H1 (cell line): ENCODE measurements around the gene ST13. TPM values are rescaled to one million over a fixed set of nuclear protein-coding genes. Genes with fewer than 3 reads are reported as not detected.
A peak's percentile ranks its signal among the peaks of the same experiment; 100 is the strongest.

ENCODE experiments used
- CTCF ChIA-PET: fragments of 300-600 bp; sonication (Branson Sonifier 250); formaldehyde crosslinking; loops from one replicate; lab custom pipeline; 2021; ENCODE audit not compliant: partially characterized antibody; lab: Charles Lee
- POLR2A ChIA-PET: fragments of 300-600 bp; sonication (Branson Sonifier 250); formaldehyde crosslinking; loops from one replicate; lab custom pipeline; 2021; ENCODE audit warnings: inconsistent platforms; ENCODE audit not compliant: partially characterized antibody; lab: Charles Lee
- DNase-seq, 2 experiments: peaks; one replicate each; pipeline versions ENCODE4 v3.0.0 to v3.0.0-alpha.2; 2010 to 2022; ENCODE audit warnings: low spot score in 2 of 2, low read depth in 1 of 2, mixed read lengths in 1 of 2
- FAIRE-seq: peaks from 2 replicates; lab custom pipeline; 2011; peaks lifted over from hg19 to GRCh38; lab: Jason Lieb, UNC
- H2AFZ ChIP-seq: 2 replicates; pipeline ENCODE4 v1.8.1; 2012; ENCODE audit warnings: low read length, inconsistent platforms
- H2AK5ac ChIP-seq: 2 replicates; pipeline ENCODE4 v1.6.1; 2013; ENCODE audit warnings: low read depth, low read length
- H2BK120ac ChIP-seq: replicated peaks from 2 replicates; pipeline ENCODE3; 2013; ENCODE audit warnings: low read depth, low read length, inconsistent platforms
- H2BK12ac ChIP-seq: 2 replicates; pipeline ENCODE4 v1.6.1; 2013; ENCODE audit warnings: low read depth, low read length
- H2BK15ac ChIP-seq: 2 replicates; pipeline ENCODE4 v1.6.1; 2013; ENCODE audit warnings: low read length
- H2BK20ac ChIP-seq: 2 replicates; pipeline ENCODE4 v1.6.1; 2013; ENCODE audit warnings: low read length
- H2BK5ac ChIP-seq: 2 replicates; pipeline ENCODE4 v1.6.1; 2013; ENCODE audit warnings: low read depth, low read length
- H3K14ac ChIP-seq: 2 replicates; pipeline ENCODE4 v1.6.1; 2013; ENCODE audit warnings: inconsistent platforms; ENCODE audit not compliant: insufficient read length
- H3K18ac ChIP-seq: 2 replicates; pipeline ENCODE4 v1.6.1; 2013; ENCODE audit warnings: low read length; ENCODE audit errors: extremely low read depth
- H3K23ac ChIP-seq: 2 replicates; pipeline ENCODE4 v1.6.1; 2013; ENCODE audit warnings: inconsistent platforms; ENCODE audit not compliant: insufficient read length
- H3K23me2 ChIP-seq: 2 replicates; pipeline ENCODE4 v1.6.1; 2013; ENCODE audit warnings: low read depth, low read length
- H3K27ac ChIP-seq: 2 replicates; pipeline ENCODE4 v1.6.1; 2011; ENCODE audit warnings: low read depth, low read length, inconsistent platforms
- H3K27me3 ChIP-seq, 4 experiments: replicated peaks in 1 of 4; 1 replicate in 1 of 4; 2 replicates in 3 of 4; pipeline versions ENCODE4 v1.6.1 to v1.8.1; 2011 to 2013; ENCODE audit warnings: low read length in 3 of 4, mild to moderate bottlenecking in 3 of 4, inconsistent platforms in 2 of 4, mixed read lengths in 2 of 4, moderate library complexity in 1 of 4; ENCODE audit not compliant: control insufficient read depth in 3 of 4, insufficient read depth in 3 of 4; ENCODE audit errors: extremely low read depth in 1 of 4
- H3K36me3 ChIP-seq, 4 experiments: 2 replicates each; pipeline versions ENCODE4 v1.6.1 to v1.8.1; 2011 to 2013; ENCODE audit warnings: mild to moderate bottlenecking in 4 of 4, low read length in 3 of 4, moderate library complexity in 2 of 4, control low read depth in 1 of 4, inconsistent platforms in 1 of 4; ENCODE audit not compliant: insufficient read depth in 4 of 4, control insufficient read depth in 2 of 4
- H3K4ac ChIP-seq: replicated peaks from 2 replicates; pipeline ENCODE3; 2013; ENCODE audit warnings: low read length, low read depth, mixed read lengths, inconsistent platforms; ENCODE audit not compliant: insufficient read length
- H3K4me1 ChIP-seq, 4 experiments: replicated peaks in 1 of 4; 1 replicate in 1 of 4; 2 replicates in 3 of 4; pipeline versions ENCODE4 v1.6.1 to v1.8.1; 2011 to 2013; ENCODE audit warnings: low read length in 3 of 4, inconsistent platforms in 2 of 4, mixed read lengths in 1 of 4; ENCODE audit not compliant: insufficient read depth in 4 of 4, control insufficient read depth in 3 of 4
- H3K4me2 ChIP-seq, 2 experiments: 2 replicates each; pipeline versions ENCODE4 v1.6.1 to v1.8.1; 2011 to 2013; ENCODE audit warnings: low read depth in 2 of 2, low read length in 2 of 2, control low read depth in 1 of 2, inconsistent platforms in 1 of 2, mild to moderate bottlenecking in 1 of 2; ENCODE audit not compliant: insufficient read depth in 1 of 2
- H3K4me3 ChIP-seq, 4 experiments: fragments of 200-600, 300-600 bp in 1 of 4; sonication (generic), shearing (Covaris generic), sonication (Bioruptor Twin) in 1 of 4; 2 replicates each; pipeline versions ENCODE4 v1.5.1 to v1.8.1; 2011 to 2016; ENCODE audit warnings: low read length in 4 of 4, low read depth in 3 of 4, control low read depth in 2 of 4, inconsistent platforms in 2 of 4, mild to moderate bottlenecking in 2 of 4, mixed read lengths in 1 of 4, moderate library complexity in 1 of 4; ENCODE audit not compliant: insufficient read depth in 2 of 4; ENCODE audit errors: extremely low read depth in 1 of 4
- H3K56ac ChIP-seq: replicated peaks from 2 replicates; pipeline ENCODE3; 2013; ENCODE audit warnings: low read depth, mild to moderate bottlenecking, mixed read lengths, low read length, inconsistent platforms; ENCODE audit not compliant: insufficient read length
- H3K79me1 ChIP-seq: 2 replicates; pipeline ENCODE4 v1.6.1; 2013; ENCODE audit warnings: low read depth, low read length, control low read depth
- H3K79me2 ChIP-seq, 2 experiments: 2 replicates each; pipeline versions ENCODE4 v1.6.1 to v1.8.1; 2012 to 2013; ENCODE audit warnings: low read length in 2 of 2, mild to moderate bottlenecking in 2 of 2, inconsistent platforms in 1 of 2; ENCODE audit not compliant: insufficient read depth in 2 of 2, control insufficient read depth in 1 of 2
- H3K9ac ChIP-seq, 4 experiments: replicated peaks in 1 of 4; 1 replicate in 1 of 4; 2 replicates in 3 of 4; pipeline versions ENCODE4 v1.6.1 to v1.8.1; 2011 to 2013; ENCODE audit warnings: low read depth in 3 of 4, low read length in 3 of 4, control low read depth in 2 of 4, mild to moderate bottlenecking in 2 of 4, moderate library complexity in 2 of 4, inconsistent platforms in 1 of 4; ENCODE audit errors: extremely low read depth in 1 of 4
- H3K9me3 ChIP-seq, 2 experiments: 2 replicates each; pipeline versions ENCODE4 v1.6.1 to v1.8.1; 2012 to 2013; ENCODE audit warnings: mild to moderate bottlenecking in 2 of 2, moderate library complexity in 2 of 2, control low read depth in 1 of 2, inconsistent platforms in 1 of 2, low read depth in 1 of 2, low read length in 1 of 2, mixed read lengths in 1 of 2; ENCODE audit not compliant: insufficient read depth in 2 of 2
- H4K20me1 ChIP-seq, 2 experiments: replicated peaks in 1 of 2; 2 replicates each; pipeline versions ENCODE3 to v1.8.1; 2011 to 2013; ENCODE audit warnings: inconsistent platforms in 2 of 2, low read length in 2 of 2, mild to moderate bottlenecking in 1 of 2; ENCODE audit not compliant: insufficient read depth in 2 of 2, control insufficient read depth in 1 of 2
- H4K5ac ChIP-seq: 2 replicates; pipeline ENCODE4 v1.6.1; 2013; ENCODE audit warnings: low read length, low read depth, mixed read lengths, inconsistent platforms; ENCODE audit not compliant: insufficient read length
- H4K8ac ChIP-seq: 2 replicates; pipeline ENCODE4 v1.8.0; 2013; ENCODE audit warnings: mild to moderate bottlenecking, moderate library complexity, low read length, inconsistent platforms; ENCODE audit not compliant: insufficient read depth; ENCODE audit errors: extremely low read depth
- H4K91ac ChIP-seq: replicated peaks from 2 replicates; pipeline ENCODE3; 2013; ENCODE audit warnings: low read length, mixed read lengths, inconsistent platforms; ENCODE audit not compliant: insufficient read length
- NANOG ChIP-seq: IDR thresholded peaks from 2 replicates; pipeline ENCODE4 v1.6.1; 2011; ENCODE audit warnings: low read length, low read depth, mild to moderate bottlenecking, inconsistent platforms; ENCODE audit not compliant: insufficient read depth, poor library complexity, severe bottlenecking
- TCF12 ChIP-seq: IDR thresholded peaks from 2 replicates; pipeline ENCODE4 v1.6.1; 2011; ENCODE audit warnings: low read depth, mild to moderate bottlenecking, low read length
- WGBS, 2 experiments: shearing (Covaris generic) in 1 of 2; methylation state at CpG; one replicate each; pipeline versions ENCODE4 v1.1.6 to v1.1.7; 2013 to 2015; ENCODE audit warnings: low lambda C conversion rate in 2 of 2, mixed read lengths in 2 of 2, inconsistent platforms in 1 of 2, low coverage in 1 of 2, missing lambda C conversion rate in 1 of 2; ENCODE audit not compliant: insufficient replicate concordance in 2 of 2, insufficient coverage in 1 of 2, insufficient read length in 1 of 2; ENCODE audit errors: extremely low coverage in 1 of 2, missing lambda C conversion rate in 1 of 2; 5-methylcytosine and 5-hydroxymethylcytosine counted together
- polyA plus RNA-seq, 7 experiments: library from polyadenylated mRNA; depleted of rRNA in 3 of 7; stranded (reverse) in 5 of 7; unstranded in 2 of 7; fragments of >200 nt in 5 of 7; fragments of 200-250 nt in 2 of 7; gene quantifications; 1 replicate in 5 of 7; 2 replicates in 1 of 7; 4 replicates in 1 of 7; pipeline versions ENCODE4 v1.2.1 to v1.2.3, GENCODE V29; 2011 to 2013; ENCODE audit warnings: missing spikeins in 2 of 7, mixed read lengths in 2 of 7
- total RNA-seq: library from RNA; stranded (reverse); fragmentation: NEBNext Ultra II Directional; extraction: Animal tissue kit (Norgen Biotek cat#: 25700); gene quantifications from 2 replicates; pipeline ENCODE4 v1.2.1, GENCODE V29; 2021

ST13 gene
- total and polyA plus RNA-seq, 2 of the 8 experiments (the other 6 are each of a cell fraction or from before 2014, with no cell fraction given) = 52.0 to 305 TPM

DNA sequence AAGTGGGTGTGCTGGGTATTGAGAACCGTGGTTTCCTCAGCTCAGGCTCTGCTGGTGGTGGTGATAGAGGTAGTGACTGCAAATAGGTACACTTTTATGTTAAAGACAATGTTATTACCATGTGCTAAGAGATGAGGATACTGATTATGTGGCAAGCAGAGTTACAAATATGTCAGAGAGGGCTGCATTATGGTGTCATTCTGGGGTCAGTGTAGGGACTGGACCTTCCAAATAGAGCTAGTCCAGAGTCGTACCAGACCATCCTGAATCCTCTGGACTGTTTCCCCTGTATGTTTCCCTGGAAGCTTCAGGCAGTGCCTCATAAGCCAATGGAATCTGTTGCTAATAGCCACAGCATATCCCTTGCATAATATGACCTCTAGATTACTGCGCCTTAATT is 5.6 kb upstream of the ST13 start, which contains the start of gene DNAJB7:
Gene DNAJB7, minus strand, starts transcription at position 101 of the 400 bp plus-strand sequence. CDS start 119 bp downstream, outside the sequence.
- TF ChIP-seq NANOG = no peak
- TF ChIP-seq TCF12 = no peak
- no peak within 1 kb of the TSS for H3K56ac ChIP-seq
- no peaks in the 10 kb centered on the region for H3K9me3 ChIP-seq
- no peak within 1 kb of the TSS for H2AK5ac ChIP-seq
- H3K4me2 ChIP-seq = no peak within 1 kb of the TSS
- H3K4ac ChIP-seq = no peak within 1 kb of the TSS
- no peak within 1 kb of the TSS for H3K27ac ChIP-seq
- H4K8ac ChIP-seq = no peak within 1 kb of the TSS
- POLR2A ChIA-PET = interaction anchor here (0.6 to 1.6 kb wide), 5 partner anchors 10 to 214 kb away, joined by 3 to 4 read pairs (median 3); no protein-coding TSS in a partner anchor
- 96% methylated on average over 3 of the region's 3 CpGs; no CpG with 5 or more reads in 1 of the 2 experiments for WGBS, 2 experiments
- H3K18ac ChIP-seq = no peak within 1 kb of the TSS
- H4K20me1 ChIP-seq = peaks cover 2 to 4% of the 10 kb centered on the region in 2 experiments
- H2BK12ac ChIP-seq = no peak within 1 kb of the TSS
- peaks cover 7 to 70% of the 10 kb centered on the region in 2 experiments; a peak in 3 of 4 replicates for H3K79me2 ChIP-seq
- no peak within 1 kb of the TSS for H3K14ac ChIP-seq
- no peak for DNase-seq
- no peak within 1 kb of the TSS for H2BK120ac ChIP-seq
- H4K5ac ChIP-seq = no peak within 1 kb of the TSS
- no peaks in the 10 kb centered on the region; the same call in 1 of the 2 replicates for H3K79me1 ChIP-seq
- H4K91ac ChIP-seq = no peak within 1 kb of the TSS
- peaks cover 0 to 3% (median 0%) of the 10 kb centered on the region in 4 experiments; a peak in 1 of 7 replicates for H3K4me1 ChIP-seq
- peaks cover 6% of the 10 kb centered on the region for H3K23me2 ChIP-seq
- no peak within 1 kb of the TSS for H2BK20ac ChIP-seq
- no peak within 1 kb of the TSS for H2BK15ac ChIP-seq
- no peak within 1 kb of the TSS for H2BK5ac ChIP-seq
- H3K23ac ChIP-seq = no peak within 1 kb of the TSS
- CTCF ChIA-PET = no interaction called here
- peaks cover 0 to 14% (median 0%) of the 10 kb centered on the region in 4 experiments; a peak in 4 of 8 replicates for H3K36me3 ChIP-seq
- H3K4me3 ChIP-seq = no peak within 1 kb of the TSS
- H2AFZ ChIP-seq = no peak within 1 kb of the TSS
- FAIRE-seq = no peak
- peak within 1 kb of the TSS in 1 of 4 experiments; percentile 53; a peak in 1 of 7 replicates for H3K9ac ChIP-seq
- no peaks in the 10 kb centered on the region for H3K27me3 ChIP-seq
